Activated CD4-positive, alpha-beta memory T cell treated with anti-CD3 and anti-CD28 coated beads, Interleukin-2, amount 10 ng/mL, durations not matched to agents 7 days and 5 days (primary cell): ENCODE data around the gene ZNF433. TPM values are rescaled to one million over a fixed set of nuclear protein-coding genes. Genes with fewer than 3 reads are reported as not detected.
"Not testable (repeated sequence)": the region's sequence is repeated elsewhere in the genome, so short reads cannot be mapped to it uniquely, and the experiment has no call there.

Source experiments
- CTCF ChIA-PET: fragments of 350-600 bp; sonication (Branson Sonifier 250); formaldehyde crosslinking; loops from one replicate; lab custom pipeline; 2021; ENCODE audit warnings: antibody characterized with exemption, inconsistent platforms; lab: Charles Lee
- POLR2A ChIA-PET: fragments of 350-600 bp; sonication (Branson Sonifier 250); formaldehyde crosslinking; loops from one replicate; lab custom pipeline; 2021; ENCODE audit warnings: antibody characterized with exemption; lab: Charles Lee
- DNase-seq: peaks from one replicate; pipeline ENCODE4 v3.0.0-alpha.2; 2020
- H3K27ac Mint-ChIP-seq: one replicate; pipeline ENCODE4 v1.8.0; 2021; ENCODE audit warnings: mild to moderate bottlenecking, mixed read lengths
- H3K27me3 Mint-ChIP-seq: one replicate; pipeline ENCODE4 v1.8.0; 2021; ENCODE audit warnings: mixed read lengths
- H3K36me3 Mint-ChIP-seq: one replicate; pipeline ENCODE4 v1.8.0; 2021; ENCODE audit warnings: low read depth, mixed read lengths
- H3K4me1 Mint-ChIP-seq: one replicate; pipeline ENCODE4 v1.8.0; 2021; ENCODE audit warnings: mixed read lengths
- H3K4me3 Mint-ChIP-seq: one replicate; pipeline ENCODE4 v1.8.0; 2021; ENCODE audit warnings: mild to moderate bottlenecking, mixed read lengths
- H3K9me3 Mint-ChIP-seq: one replicate; pipeline ENCODE4 v1.8.0; 2021; ENCODE audit warnings: mixed read lengths
- total RNA-seq, 2 experiments: library from RNA; stranded (reverse); gene quantifications; one replicate each; pipeline ENCODE4 v1.2.3, GENCODE V29; 2021

ZNF433 gene
- total RNA-seq, result under 1 TPM in 1 of 2 experiments, not detected in 1; 0.25 TPM

GRCh38 chr19:12035220-12036172 is at the start of gene ZNF433:
TSS of gene ZNF433 (minus strand) at chr19:12035679. CDS start at chr19:12035539, 140 bp downstream.
- POLR2A ChIA-PET, result interaction anchor here (0.6 kb wide), 1 partner anchor 16 kb away, joined by 3 read pairs; no protein-coding TSS in a partner anchor
- no peak within 1 kb of the TSS for H3K27ac Mint-ChIP-seq
- CTCF ChIA-PET, result no interaction called here
- peak; percentile 41 for DNase-seq
- peaks cover 34% of the 10 kb centered on the region for H3K9me3 Mint-ChIP-seq
- peak within 1 kb of the TSS; percentile 54 for H3K4me3 Mint-ChIP-seq
- H3K27me3 Mint-ChIP-seq, result peaks cover 3% of the 10 kb centered on the region
- peaks cover 5% of the 10 kb centered on the region for H3K4me1 Mint-ChIP-seq
- H3K36me3 Mint-ChIP-seq, result peaks cover 18% of the 10 kb centered on the region

GRCh38 chr19:12083336-12083735 is 47.9 kb upstream of the ZNF433 start:
- H3K4me3 Mint-ChIP-seq, DNase-seq, POLR2A ChIA-PET, H3K27ac Mint-ChIP-seq, H3K36me3 Mint-ChIP-seq, H3K27me3 Mint-ChIP-seq, CTCF ChIA-PET, H3K4me1 Mint-ChIP-seq: not testable (repeated sequence)
- peaks cover 31% of the 10 kb centered on the region for H3K9me3 Mint-ChIP-seq

GRCh38 chr19:12077375-12077774 is 41.9 kb upstream of the ZNF433 start:
- no peaks in the 10 kb centered on the region for H3K4me1 Mint-ChIP-seq
- CTCF ChIA-PET, result no interaction called here
- H3K27ac Mint-ChIP-seq, result no peak overlapping the region
- peaks cover 47% of the 10 kb centered on the region for H3K9me3 Mint-ChIP-seq
- POLR2A ChIA-PET, result no interaction called here
- no peaks in the 10 kb centered on the region for H3K27me3 Mint-ChIP-seq
- no peak for DNase-seq
- no peak overlapping the region for H3K4me3 Mint-ChIP-seq
- peaks cover 34% of the 10 kb centered on the region for H3K36me3 Mint-ChIP-seq

- POLR2A ChIA-PET, CTCF ChIA-PET, H3K27ac Mint-ChIP-seq, DNase-seq, H3K4me3 Mint-ChIP-seq, H3K4me1 Mint-ChIP-seq, H3K27me3 Mint-ChIP-seq: not testable (repeated sequence)
- H3K9me3 Mint-ChIP-seq, result peaks cover 47% of the 10 kb centered on the region
- H3K36me3 Mint-ChIP-seq, result peaks cover 34% of the 10 kb centered on the region
Measured at GRCh38 chr19:12076331-12076730, 40.9 kb upstream of the ZNF433 start.

GRCh38 chr19:12075538-12076139 is 40.2 kb upstream of the ZNF433 start:
- H3K4me1 Mint-ChIP-seq, result no peaks in the 10 kb centered on the region

GRCh38 chr19:12064590-12065538 is 29.4 kb upstream of the ZNF433 start, which contains the start of gene ZNF844:
TSS of gene ZNF844 (plus strand) at chr19:12064731. CDS start at chr19:12064874, 143 bp downstream.
- CTCF ChIA-PET, result no interaction called here
- Mint-ChIP-seq H3K9me3 (peaks cover 8% of the 10 kb centered on the region), H3K27ac (no peak within 1 kb of the TSS), H3K4me3 (peak within 1 kb of the TSS; percentile 65), H3K4me1 (peaks cover 4% of the 10 kb centered on the region), H3K36me3 (peaks cover 6% of the 10 kb centered on the region), H3K27me3 (no peaks in the 10 kb centered on the region)
- POLR2A ChIA-PET, result interaction anchor here (1.0 kb wide), 1 partner anchor 27 kb away, joined by 3 read pairs; no protein-coding TSS in a partner anchor
- DNase-seq, result peak; percentile 59

More at GRCh38 chr19:12075538-12076139, 40.2 kb upstream of the ZNF433 start:
- POLR2A ChIA-PET, result no interaction called here
- no peak for DNase-seq
- peaks cover 37% of the 10 kb centered on the region for H3K36me3 Mint-ChIP-seq
- no peaks in the 10 kb centered on the region for H3K27me3 Mint-ChIP-seq
- H3K9me3 Mint-ChIP-seq, result peaks cover 47% of the 10 kb centered on the region
- no peak overlapping the region for H3K4me3 Mint-ChIP-seq
- CTCF ChIA-PET, result no interaction called here
- no peak overlapping the region for H3K27ac Mint-ChIP-seq

GRCh38 chr19:12055784-12056183 is 20.3 kb upstream of the ZNF433 start:
- Mint-ChIP-seq H3K27ac (no peak overlapping the region), H3K4me1 (peaks cover 17% of the 10 kb centered on the region), H3K27me3 (peaks cover 6% of the 10 kb centered on the region), H3K4me3 (no peak overlapping the region), H3K36me3 (peaks cover 10% of the 10 kb centered on the region), H3K9me3 (peaks cover 16% of the 10 kb centered on the region)
- no peak for DNase-seq
- CTCF ChIA-PET, result no interaction called here
- POLR2A ChIA-PET, result no interaction called here

- ChIA-PET POLR2A (no interaction called here), CTCF (interaction anchor here (1.0 kb wide), 1 partner anchor 129 kb away, joined by 3 read pairs; no protein-coding TSS in a partner anchor)
- H3K4me3 Mint-ChIP-seq, result peak within 1 kb of the TSS; percentile 69
- H3K36me3 Mint-ChIP-seq, result peaks cover 13% of the 10 kb centered on the region
- H3K4me1 Mint-ChIP-seq, result peaks cover 13% of the 10 kb centered on the region
- DNase-seq, result peak; percentile 51
- no peak within 1 kb of the TSS for H3K27ac Mint-ChIP-seq
- peaks cover 22% of the 10 kb centered on the region for H3K9me3 Mint-ChIP-seq
- peaks cover 6% of the 10 kb centered on the region for H3K27me3 Mint-ChIP-seq
Measured at GRCh38 chr19:12052497-12053169, 17.2 kb upstream of the ZNF433 start, which contains the start of gene ZNF878. TSS of gene ZNF878 (minus strand) at chr19:12052961. CDS start at chr19:12052801, 160 bp downstream.

GRCh38 chr19:12052091-12052496 is 16.6 kb upstream of the ZNF433 start:
- H3K4me3 Mint-ChIP-seq, result peak overlapping the region; percentile 69
- peaks cover 6% of the 10 kb centered on the region for H3K27me3 Mint-ChIP-seq
- no peak for DNase-seq
- H3K4me1 Mint-ChIP-seq, result peaks cover 13% of the 10 kb centered on the region
- no peak overlapping the region for H3K27ac Mint-ChIP-seq
- H3K36me3 Mint-ChIP-seq, result peaks cover 15% of the 10 kb centered on the region
- ChIA-PET CTCF (interaction anchor here (1.0 kb wide), 1 partner anchor 128 kb away, joined by 3 read pairs; no protein-coding TSS in a partner anchor), POLR2A (interaction anchor here (0.7 kb wide), 1 partner anchor 17 kb away, joined by 3 read pairs; the partner anchor contains the start of gene ZNF433)
- H3K9me3 Mint-ChIP-seq, result peaks cover 24% of the 10 kb centered on the region

- H3K4me3 Mint-ChIP-seq, result no peak overlapping the region
- H3K4me1 Mint-ChIP-seq, result peaks cover 8% of the 10 kb centered on the region
- no peaks in the 10 kb centered on the region for H3K27me3 Mint-ChIP-seq
- H3K27ac Mint-ChIP-seq, result no peak overlapping the region
- peaks cover 42% of the 10 kb centered on the region for H3K9me3 Mint-ChIP-seq
- CTCF ChIA-PET, result no interaction called here
- H3K36me3 Mint-ChIP-seq, result peaks cover 35% of the 10 kb centered on the region
- no peak for DNase-seq
- POLR2A ChIA-PET, result no interaction called here
Measured at GRCh38 chr19:12047868-12048267, 12.4 kb upstream of the ZNF433 start.

GRCh38 chr19:12043752-12044422 is 8.4 kb upstream of the ZNF433 start:
- Mint-ChIP-seq H3K4me1 (no peaks in the 10 kb centered on the region), H3K36me3 (peaks cover 32% of the 10 kb centered on the region), H3K27ac (no peak overlapping the region), H3K4me3 (no peak overlapping the region), H3K27me3 (no peaks in the 10 kb centered on the region), H3K9me3 (peaks cover 46% of the 10 kb centered on the region)
- ChIA-PET CTCF (no interaction called here), POLR2A (no interaction called here)
- DNase-seq, result no peak
